H1 (cell line): ENCODE measurements around the gene SNTG2. TPM values are rescaled to one million over a fixed set of nuclear protein-coding genes. Genes with fewer than 3 reads are reported as not detected.
A peak's percentile ranks its signal among the peaks of the same experiment; 100 is the strongest.

ENCODE experiments used
- CTCF ChIA-PET: fragments of 300-600 bp; sonication (Branson Sonifier 250); formaldehyde crosslinking; loops from one replicate; lab custom pipeline; 2021; ENCODE audit not compliant: partially characterized antibody; lab: Charles Lee
- POLR2A ChIA-PET: fragments of 300-600 bp; sonication (Branson Sonifier 250); formaldehyde crosslinking; loops from one replicate; lab custom pipeline; 2021; ENCODE audit warnings: inconsistent platforms; ENCODE audit not compliant: partially characterized antibody; lab: Charles Lee
- DNase-seq, 2 experiments: peaks; one replicate each; pipeline versions ENCODE4 v3.0.0 to v3.0.0-alpha.2; 2010 to 2022; ENCODE audit warnings: low spot score in 2 of 2, low read depth in 1 of 2, mixed read lengths in 1 of 2
- FAIRE-seq: peaks from 2 replicates; lab custom pipeline; 2011; peaks lifted over from hg19 to GRCh38; lab: Jason Lieb, UNC
- H2AFZ ChIP-seq: 2 replicates; pipeline ENCODE4 v1.8.1; 2012; ENCODE audit warnings: low read length, inconsistent platforms
- H2AK5ac ChIP-seq: 2 replicates; pipeline ENCODE4 v1.6.1; 2013; ENCODE audit warnings: low read depth, low read length
- H2BK120ac ChIP-seq: replicated peaks from 2 replicates; pipeline ENCODE3; 2013; ENCODE audit warnings: low read depth, low read length, inconsistent platforms
- H2BK12ac ChIP-seq: 2 replicates; pipeline ENCODE4 v1.6.1; 2013; ENCODE audit warnings: low read depth, low read length
- H2BK15ac ChIP-seq: 2 replicates; pipeline ENCODE4 v1.6.1; 2013; ENCODE audit warnings: low read length
- H2BK20ac ChIP-seq: 2 replicates; pipeline ENCODE4 v1.6.1; 2013; ENCODE audit warnings: low read length
- H2BK5ac ChIP-seq: 2 replicates; pipeline ENCODE4 v1.6.1; 2013; ENCODE audit warnings: low read depth, low read length
- H3K14ac ChIP-seq: 2 replicates; pipeline ENCODE4 v1.6.1; 2013; ENCODE audit warnings: inconsistent platforms; ENCODE audit not compliant: insufficient read length
- H3K18ac ChIP-seq: 2 replicates; pipeline ENCODE4 v1.6.1; 2013; ENCODE audit warnings: low read length; ENCODE audit errors: extremely low read depth
- H3K23ac ChIP-seq: 2 replicates; pipeline ENCODE4 v1.6.1; 2013; ENCODE audit warnings: inconsistent platforms; ENCODE audit not compliant: insufficient read length
- H3K23me2 ChIP-seq: 2 replicates; pipeline ENCODE4 v1.6.1; 2013; ENCODE audit warnings: low read depth, low read length
- H3K27ac ChIP-seq: 2 replicates; pipeline ENCODE4 v1.6.1; 2011; ENCODE audit warnings: low read depth, low read length, inconsistent platforms
- H3K27me3 ChIP-seq, 4 experiments: replicated peaks in 1 of 4; 1 replicate in 1 of 4; 2 replicates in 3 of 4; pipeline versions ENCODE4 v1.6.1 to v1.8.1; 2011 to 2013; ENCODE audit warnings: low read length in 3 of 4, mild to moderate bottlenecking in 3 of 4, inconsistent platforms in 2 of 4, mixed read lengths in 2 of 4, moderate library complexity in 1 of 4; ENCODE audit not compliant: control insufficient read depth in 3 of 4, insufficient read depth in 3 of 4; ENCODE audit errors: extremely low read depth in 1 of 4
- H3K36me3 ChIP-seq, 4 experiments: 2 replicates each; pipeline versions ENCODE4 v1.6.1 to v1.8.1; 2011 to 2013; ENCODE audit warnings: mild to moderate bottlenecking in 4 of 4, low read length in 3 of 4, moderate library complexity in 2 of 4, control low read depth in 1 of 4, inconsistent platforms in 1 of 4; ENCODE audit not compliant: insufficient read depth in 4 of 4, control insufficient read depth in 2 of 4
- H3K4ac ChIP-seq: replicated peaks from 2 replicates; pipeline ENCODE3; 2013; ENCODE audit warnings: low read length, low read depth, mixed read lengths, inconsistent platforms; ENCODE audit not compliant: insufficient read length
- H3K4me1 ChIP-seq, 4 experiments: replicated peaks in 1 of 4; 1 replicate in 1 of 4; 2 replicates in 3 of 4; pipeline versions ENCODE4 v1.6.1 to v1.8.1; 2011 to 2013; ENCODE audit warnings: low read length in 3 of 4, inconsistent platforms in 2 of 4, mixed read lengths in 1 of 4; ENCODE audit not compliant: insufficient read depth in 4 of 4, control insufficient read depth in 3 of 4
- H3K4me2 ChIP-seq, 2 experiments: 2 replicates each; pipeline versions ENCODE4 v1.6.1 to v1.8.1; 2011 to 2013; ENCODE audit warnings: low read depth in 2 of 2, low read length in 2 of 2, control low read depth in 1 of 2, inconsistent platforms in 1 of 2, mild to moderate bottlenecking in 1 of 2; ENCODE audit not compliant: insufficient read depth in 1 of 2
- H3K4me3 ChIP-seq, 4 experiments: fragments of 200-600, 300-600 bp in 1 of 4; sonication (generic), shearing (Covaris generic), sonication (Bioruptor Twin) in 1 of 4; 2 replicates each; pipeline versions ENCODE4 v1.5.1 to v1.8.1; 2011 to 2016; ENCODE audit warnings: low read length in 4 of 4, low read depth in 3 of 4, control low read depth in 2 of 4, inconsistent platforms in 2 of 4, mild to moderate bottlenecking in 2 of 4, mixed read lengths in 1 of 4, moderate library complexity in 1 of 4; ENCODE audit not compliant: insufficient read depth in 2 of 4; ENCODE audit errors: extremely low read depth in 1 of 4
- H3K56ac ChIP-seq: replicated peaks from 2 replicates; pipeline ENCODE3; 2013; ENCODE audit warnings: low read depth, mild to moderate bottlenecking, mixed read lengths, low read length, inconsistent platforms; ENCODE audit not compliant: insufficient read length
- H3K79me1 ChIP-seq: 2 replicates; pipeline ENCODE4 v1.6.1; 2013; ENCODE audit warnings: low read depth, low read length, control low read depth
- H3K79me2 ChIP-seq, 2 experiments: 2 replicates each; pipeline versions ENCODE4 v1.6.1 to v1.8.1; 2012 to 2013; ENCODE audit warnings: low read length in 2 of 2, mild to moderate bottlenecking in 2 of 2, inconsistent platforms in 1 of 2; ENCODE audit not compliant: insufficient read depth in 2 of 2, control insufficient read depth in 1 of 2
- H3K9ac ChIP-seq, 4 experiments: replicated peaks in 1 of 4; 1 replicate in 1 of 4; 2 replicates in 3 of 4; pipeline versions ENCODE4 v1.6.1 to v1.8.1; 2011 to 2013; ENCODE audit warnings: low read depth in 3 of 4, low read length in 3 of 4, control low read depth in 2 of 4, mild to moderate bottlenecking in 2 of 4, moderate library complexity in 2 of 4, inconsistent platforms in 1 of 4; ENCODE audit errors: extremely low read depth in 1 of 4
- H3K9me3 ChIP-seq, 2 experiments: 2 replicates each; pipeline versions ENCODE4 v1.6.1 to v1.8.1; 2012 to 2013; ENCODE audit warnings: mild to moderate bottlenecking in 2 of 2, moderate library complexity in 2 of 2, control low read depth in 1 of 2, inconsistent platforms in 1 of 2, low read depth in 1 of 2, low read length in 1 of 2, mixed read lengths in 1 of 2; ENCODE audit not compliant: insufficient read depth in 2 of 2
- H4K20me1 ChIP-seq, 2 experiments: replicated peaks in 1 of 2; 2 replicates each; pipeline versions ENCODE3 to v1.8.1; 2011 to 2013; ENCODE audit warnings: inconsistent platforms in 2 of 2, low read length in 2 of 2, mild to moderate bottlenecking in 1 of 2; ENCODE audit not compliant: insufficient read depth in 2 of 2, control insufficient read depth in 1 of 2
- H4K5ac ChIP-seq: 2 replicates; pipeline ENCODE4 v1.6.1; 2013; ENCODE audit warnings: low read length, low read depth, mixed read lengths, inconsistent platforms; ENCODE audit not compliant: insufficient read length
- H4K8ac ChIP-seq: 2 replicates; pipeline ENCODE4 v1.8.0; 2013; ENCODE audit warnings: mild to moderate bottlenecking, moderate library complexity, low read length, inconsistent platforms; ENCODE audit not compliant: insufficient read depth; ENCODE audit errors: extremely low read depth
- H4K91ac ChIP-seq: replicated peaks from 2 replicates; pipeline ENCODE3; 2013; ENCODE audit warnings: low read length, mixed read lengths, inconsistent platforms; ENCODE audit not compliant: insufficient read length
- BCL11A ChIP-seq, 2 experiments: IDR thresholded peaks; one replicate each; pipeline ENCODE4 v1.6.1; 2011; ENCODE audit warnings: low read depth in 2 of 2, low read length in 2 of 2, mild to moderate bottlenecking in 2 of 2
- CBX5 ChIP-seq: fragments of 300-800, 300-1000 bp; sonication (generic); IDR thresholded peaks from 2 replicates; pipeline ENCODE4 v1.7.1; 2016; ENCODE audit warnings: antibody characterized with exemption, low read length, low read depth
- CBX8 ChIP-seq: fragments of 300-800, 300-1000 bp; sonication (generic); IDR thresholded peaks from 2 replicates; pipeline ENCODE4 v1.7.1; 2016; ENCODE audit warnings: low read depth, low read length, borderline replicate concordance
- CREB1 ChIP-seq: IDR thresholded peaks from 2 replicates; pipeline ENCODE4 v1.6.1; 2012; ENCODE audit warnings: inconsistent platforms
- EZH2 ChIP-seq: fragments of 200-600 bp; sonication (generic); IDR thresholded peaks from 2 replicates; pipeline ENCODE4 v1.7.1; 2012; ENCODE audit warnings: low read depth, mild to moderate bottlenecking, moderate library complexity, low read length, inconsistent platforms; ENCODE audit not compliant: severe bottlenecking
- MAX ChIP-seq: IDR thresholded peaks from 2 replicates; pipeline ENCODE4 v1.6.1; 2012; ENCODE audit warnings: inconsistent platforms
- NANOG ChIP-seq: IDR thresholded peaks from 2 replicates; pipeline ENCODE4 v1.6.1; 2011; ENCODE audit warnings: low read length, low read depth, mild to moderate bottlenecking, inconsistent platforms; ENCODE audit not compliant: insufficient read depth, poor library complexity, severe bottlenecking
- RFX5 ChIP-seq: IDR thresholded peaks from 2 replicates; pipeline ENCODE4 v1.6.1; 2011; ENCODE audit warnings: low read depth, low read length, improper control_type of control experiment, borderline replicate concordance
- USF2 ChIP-seq: IDR thresholded peaks from 2 replicates; pipeline ENCODE4 v1.6.1; 2011; ENCODE audit warnings: low read length, improper control_type of control experiment
- WGBS, 2 experiments: shearing (Covaris generic) in 1 of 2; methylation state at CpG; one replicate each; pipeline versions ENCODE4 v1.1.6 to v1.1.7; 2013 to 2015; ENCODE audit warnings: low lambda C conversion rate in 2 of 2, mixed read lengths in 2 of 2, inconsistent platforms in 1 of 2, low coverage in 1 of 2, missing lambda C conversion rate in 1 of 2; ENCODE audit not compliant: insufficient replicate concordance in 2 of 2, insufficient coverage in 1 of 2, insufficient read length in 1 of 2; ENCODE audit errors: extremely low coverage in 1 of 2, missing lambda C conversion rate in 1 of 2; 5-methylcytosine and 5-hydroxymethylcytosine counted together
- polyA plus RNA-seq, 7 experiments: library from polyadenylated mRNA; depleted of rRNA in 3 of 7; stranded (reverse) in 5 of 7; unstranded in 2 of 7; fragments of >200 nt in 5 of 7; fragments of 200-250 nt in 2 of 7; gene quantifications; 1 replicate in 5 of 7; 2 replicates in 1 of 7; 4 replicates in 1 of 7; pipeline versions ENCODE4 v1.2.1 to v1.2.3, GENCODE V29; 2011 to 2013; ENCODE audit warnings: missing spikeins in 2 of 7, mixed read lengths in 2 of 7
- total RNA-seq: library from RNA; stranded (reverse); fragmentation: NEBNext Ultra II Directional; extraction: Animal tissue kit (Norgen Biotek cat#: 25700); gene quantifications from 2 replicates; pipeline ENCODE4 v1.2.1, GENCODE V29; 2021

The SNTG2 gene
- total and polyA plus RNA-seq, 2 of the 8 experiments (the other 6 are each of a cell fraction or from before 2014, with no cell fraction given): 6.6 to 18.1 TPM

GRCh38 chr2:951224-952006 lies 766 bp downstream of the SNTG2 start:
- H3K14ac ChIP-seq: no peak overlapping the region
- no peak overlapping the region for H4K91ac ChIP-seq
- no peak overlapping the region for H3K23ac ChIP-seq
- peaks cover 2 to 23% (median 11%) of the 10 kb centered on the region in 4 experiments for H3K4me1 ChIP-seq
- no peak overlapping the region for H2BK12ac ChIP-seq
- H3K79me2 ChIP-seq: peaks cover 12 to 50% of the 10 kb centered on the region in 2 experiments; a peak in 3 of 4 replicates
- peaks cover 0 to 4% (median 0%) of the 10 kb centered on the region in 4 experiments; a peak in 3 of 7 replicates for H3K27me3 ChIP-seq
- H3K4ac ChIP-seq: no peak overlapping the region
- peak overlapping the region; percentile 72 to 77 for H3K4me2 ChIP-seq
- H3K23me2 ChIP-seq: peaks cover 12% of the 10 kb centered on the region
- H3K27ac ChIP-seq: no peak overlapping the region
- H3K79me1 ChIP-seq: peaks cover 2% of the 10 kb centered on the region; the same call in 1 of the 2 replicates
- H4K8ac ChIP-seq: no peak overlapping the region
- ChIA-PET CTCF (interaction anchor here (0.8 to 1.8 kb wide), 3 partner anchors 104 to 236 kb away, joined by 3 to 5 read pairs (median 3); no protein-coding TSS in a partner anchor), POLR2A (interaction anchor here (0.6 to 1.4 kb wide), 5 partner anchors 7 to 271 kb away, joined by 3 read pairs; no protein-coding TSS in a partner anchor)
- no peak for FAIRE-seq
- no peak for DNase-seq
- no peak overlapping the region for H2BK5ac ChIP-seq
- peaks cover 7 to 18% of the 10 kb centered on the region in 2 experiments for H4K20me1 ChIP-seq
- H3K9ac ChIP-seq: no peak overlapping the region; a peak in 1 of 7 replicates
- H3K56ac ChIP-seq: no peak overlapping the region
- no peak overlapping the region for H2AFZ ChIP-seq
- H3K9me3 ChIP-seq: no peaks in the 10 kb centered on the region
- 0 out of 2 replicates have a peak overlapping the region, but pooled peaks have one; percentile 34 for H3K18ac ChIP-seq
- H2BK15ac ChIP-seq: no peak overlapping the region
- H2BK120ac ChIP-seq: no peak overlapping the region
- no peak overlapping the region for H2BK20ac ChIP-seq
- no peak overlapping the region for H2AK5ac ChIP-seq
- peak overlapping the region; percentile 47 to 91 (median 48) for H3K4me3 ChIP-seq
- no peak overlapping the region for H4K5ac ChIP-seq
- H3K36me3 ChIP-seq: no peaks in the 10 kb centered on the region
- whole genome bisulfite sequencing, 2 experiments: 4% methylated on average over 28 of the region's 34 CpGs; no CpG with 5 or more reads in 1 of the 2 experiments
- no peak for TF ChIP-seq BCL11A (IDR thresholded peaks at IDR 0.05; ENCODE audit: low read depth in 2 of 2, low read length in 2 of 2)
- no peak for TF ChIP-seq EZH2
- peak; percentile 98 for TF ChIP-seq MAX
- no peak for TF ChIP-seq RFX5
- no peak for TF ChIP-seq CBX5
- TF ChIP-seq CBX8: no peak
- TF ChIP-seq USF2: no peak
- TF ChIP-seq NANOG: no peak
- TF ChIP-seq CREB1: no peak
